Fibroblast of villous mesenchyme (primary cell): ENCODE results near the gene NELL1. TPM values are rescaled to one million over a fixed set of nuclear protein-coding genes. Genes with fewer than 3 reads are reported as not detected.

Experiments
- DNase-seq: peaks from one replicate; pipeline ENCODE4 v3.0.0-alpha.2; 2010; ENCODE audit warnings: low read depth
- H3K4me3 ChIP-seq: 2 replicates; pipeline ENCODE4 v1.5.1; 2011; ENCODE audit warnings: low read depth, mild to moderate bottlenecking, low read length
- CTCF ChIP-seq: IDR thresholded peaks from 2 replicates; pipeline ENCODE4 v1.5.1; 2012; ENCODE audit warnings: low read depth, mild to moderate bottlenecking, low read length; ENCODE audit not compliant: insufficient read depth
- total RNA-seq: library from RNA; depleted of rRNA; stranded (reverse); fragments of >200 nt; gene quantifications from 2 replicates; pipeline ENCODE4 v1.2.3, GENCODE V29; 2012

NELL1 gene
- total RNA-seq, 1 donor: not detected

- H3K4me3 ChIP-seq: no peak overlapping the region
- TF ChIP-seq CTCF: no peak
- DNase-seq: no peak
Observed at GRCh38 chr11:20991471-20991870, 322.1 kb downstream of the NELL1 start.

- no peak for TF ChIP-seq CTCF
- no peak overlapping the region for H3K4me3 ChIP-seq
- DNase-seq: no peak
Observed at GRCh38 chr11:21007297-21007696, 337.9 kb downstream of the NELL1 start.

GRCh38 chr11:21018248-21018647, 348.9 kb downstream of the NELL1 start:
- TF ChIP-seq CTCF: no peak
- H3K4me3 ChIP-seq: no peak overlapping the region
- DNase-seq: no peak

- no peak overlapping the region for H3K4me3 ChIP-seq
- no peak for DNase-seq
- TF ChIP-seq CTCF: no peak
Observed at GRCh38 chr11:21026685-21027084, 357.3 kb downstream of the NELL1 start.

GRCh38 chr11:21037850-21038249, 368.5 kb downstream of the NELL1 start:
- DNase-seq: no peak
- H3K4me3 ChIP-seq: no peak overlapping the region
- no peak for TF ChIP-seq CTCF

GRCh38 chr11:21038801-21039200, 369.4 kb downstream of the NELL1 start:
- TF ChIP-seq CTCF: no peak
- H3K4me3 ChIP-seq: no peak overlapping the region
- DNase-seq: no peak

- DNase-seq: no peak
- no peak for TF ChIP-seq CTCF
- H3K4me3 ChIP-seq: no peak overlapping the region
Observed at GRCh38 chr11:21040630-21041029, 371.2 kb downstream of the NELL1 start.
